HUES6 (cell line): ENCODE measurements around the gene PVALB.

Experiments used
- H3K27ac ChIP-seq: 2 replicates; pipeline ENCODE4 v1.7.0; 2013; ENCODE audit warnings: low read depth, mild to moderate bottlenecking, low read length, inconsistent platforms
- H3K27me3 ChIP-seq: 2 replicates; pipeline ENCODE4 v1.6.1; 2013; ENCODE audit warnings: low read length; ENCODE audit not compliant: control insufficient read depth, insufficient read depth
- H3K36me3 ChIP-seq: 2 replicates; pipeline ENCODE4 v1.6.1; 2013; ENCODE audit warnings: low read length; ENCODE audit not compliant: control insufficient read depth, insufficient read depth
- H3K4me1 ChIP-seq: 2 replicates; pipeline ENCODE4 v1.6.1; 2013; ENCODE audit warnings: low read length; ENCODE audit not compliant: control insufficient read depth, insufficient read depth
- H3K4me3 ChIP-seq: 2 replicates; pipeline ENCODE4 v1.5.1; 2013; ENCODE audit warnings: low read depth, low read length
- H3K9ac ChIP-seq: one replicate; pipeline ENCODE4 v1.6.1; 2013; ENCODE audit warnings: mild to moderate bottlenecking, low read length
- H3K9me3 ChIP-seq: 2 replicates; pipeline ENCODE4 v1.6.1; 2013; ENCODE audit warnings: low read depth, low read length; ENCODE audit not compliant: control insufficient read depth, insufficient read depth

The PVALB gene, protein sequence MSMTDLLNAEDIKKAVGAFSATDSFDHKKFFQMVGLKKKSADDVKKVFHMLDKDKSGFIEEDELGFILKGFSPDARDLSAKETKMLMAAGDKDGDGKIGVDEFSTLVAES

DNA sequence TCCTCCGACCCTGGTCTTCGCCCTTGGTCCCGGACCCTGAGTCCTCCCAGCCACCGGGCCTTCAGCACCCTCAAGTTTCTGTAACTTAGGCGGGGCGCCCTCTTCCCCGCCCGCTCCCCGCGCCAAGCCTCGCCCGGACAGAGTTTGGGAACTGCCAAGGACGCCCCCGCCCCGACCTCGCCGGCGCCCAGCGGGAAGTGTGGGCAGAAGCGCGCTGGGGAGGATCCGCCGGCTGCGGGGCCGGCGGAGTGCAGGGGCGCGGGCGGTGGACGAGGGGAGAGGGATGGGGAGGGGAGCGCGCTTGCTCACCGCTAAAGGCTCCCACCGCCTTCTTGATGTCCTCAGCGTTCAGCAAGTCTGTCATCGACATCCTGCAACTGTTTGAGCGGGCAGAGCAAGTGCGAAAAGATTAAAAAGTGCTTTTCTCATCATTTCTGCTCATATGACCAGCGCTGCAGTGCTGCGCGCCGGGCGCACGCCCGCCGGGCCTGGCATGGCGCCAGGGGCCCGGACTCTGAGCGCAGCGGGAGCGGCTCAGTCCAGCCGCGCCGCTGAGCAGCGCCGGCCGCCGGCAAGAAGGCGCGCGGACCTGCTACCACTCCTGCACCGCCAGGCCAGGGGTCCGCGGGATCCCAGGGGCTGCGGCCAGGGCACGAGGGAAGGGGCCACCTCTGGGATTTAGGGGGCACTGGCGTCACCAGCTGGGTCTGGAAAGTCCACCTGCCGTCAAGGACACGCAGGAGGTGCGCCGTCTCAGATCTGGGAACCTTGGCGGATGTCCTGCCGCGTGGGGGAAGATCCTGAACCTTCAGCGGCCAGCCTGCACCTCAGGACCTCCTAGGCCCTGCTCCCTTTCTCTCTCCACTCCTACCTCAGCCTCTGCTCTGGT, at the start of gene PVALB:
Gene PVALB (minus strand): TSS at position 400 of the 889 bp plus-strand sequence. CDS start 30 bp downstream, at position 370.
- H3K27ac ChIP-seq, result no peak within 1 kb of the TSS
- peak within 1 kb of the TSS; percentile 63 for H3K4me3 ChIP-seq

GRCh38 chr22:36865346-36865745, 48.5 kb upstream of the PVALB start:
- Histone ChIP-seq H3K27me3 (peaks cover 21% of the 10 kb centered on the region), H3K36me3 (no peaks in the 10 kb centered on the region), H3K9me3 (no peaks in the 10 kb centered on the region), H3K27ac (no peak overlapping the region), H3K9ac (no peak overlapping the region), H3K4me3 (no peak overlapping the region), H3K4me1 (no peaks in the 10 kb centered on the region)

More for the DNA sequence above, at the start of gene PVALB:
- no peaks in the 10 kb centered on the region for H3K36me3 ChIP-seq
- no peaks in the 10 kb centered on the region for H3K9me3 ChIP-seq
- H3K27me3 ChIP-seq, result peaks cover 70% of the 10 kb centered on the region
- peaks cover 39% of the 10 kb centered on the region for H3K4me1 ChIP-seq
- H3K9ac ChIP-seq, result no peak within 1 kb of the TSS

DNA sequence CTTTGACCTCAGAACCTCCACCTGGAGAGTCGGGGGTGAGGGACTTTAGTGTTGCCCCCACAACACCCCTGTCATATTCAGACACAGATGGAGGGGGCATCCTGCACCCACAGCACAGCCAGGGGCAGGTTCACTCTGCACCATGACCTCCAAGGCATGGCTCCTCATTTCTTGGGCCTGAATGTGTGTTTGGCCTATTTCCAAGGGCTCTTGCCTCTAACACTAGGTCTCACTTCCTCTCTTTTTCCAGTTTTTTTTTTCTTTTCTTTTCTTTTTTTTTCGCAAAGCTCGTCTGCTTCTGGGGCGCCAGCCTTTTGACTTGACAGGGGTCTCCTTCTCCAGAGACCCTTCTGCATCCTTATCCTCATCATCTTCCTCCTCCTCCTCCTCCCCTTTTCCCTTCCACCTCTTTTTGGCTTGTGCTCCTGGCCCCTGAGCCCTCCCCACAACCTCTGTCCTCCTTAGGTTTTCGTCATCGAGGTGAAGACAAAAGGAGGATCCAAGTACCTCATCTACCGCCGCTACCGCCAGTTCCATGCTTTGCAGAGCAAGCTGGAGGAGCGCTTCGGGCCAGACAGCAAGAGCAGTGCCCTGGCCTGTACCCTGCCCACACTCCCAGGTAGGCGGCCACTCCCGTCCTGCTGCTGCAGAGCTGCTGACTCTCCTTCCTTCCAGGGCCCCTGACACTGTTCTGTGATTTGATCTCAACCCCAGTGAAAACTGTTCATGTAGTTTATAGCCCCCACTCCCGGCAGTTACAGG, 47.8 kb upstream of the PVALB start:
- Histone ChIP-seq H3K4me1 (no peaks in the 10 kb centered on the region), H3K36me3 (no peaks in the 10 kb centered on the region), H3K27ac (no peak overlapping the region), H3K4me3 (no peak overlapping the region), H3K9ac (no peak overlapping the region), H3K9me3 (no peaks in the 10 kb centered on the region), H3K27me3 (peaks cover 21% of the 10 kb centered on the region)

DNA sequence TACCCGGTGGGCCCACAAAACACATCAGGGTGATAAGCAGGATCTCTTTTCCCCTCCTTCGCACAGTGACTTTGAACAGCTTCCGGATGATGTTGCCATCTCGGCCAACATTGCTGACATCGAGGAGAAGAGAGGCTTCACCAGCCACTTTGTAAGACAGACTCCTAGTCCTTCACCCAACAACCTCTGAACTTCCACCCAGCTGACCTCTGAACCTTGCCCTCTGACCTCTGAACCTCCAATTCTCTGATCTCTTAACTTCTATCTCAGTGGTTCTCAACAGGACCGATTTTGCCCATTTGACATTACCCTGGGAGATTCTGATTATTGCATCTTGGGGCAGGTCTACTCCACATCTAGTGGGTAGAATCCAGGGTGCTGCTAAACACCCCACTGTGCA, 47.1 kb upstream of the PVALB start:
- no peak overlapping the region for H3K9ac ChIP-seq
- H3K27ac ChIP-seq, result no peak overlapping the region
- no peaks in the 10 kb centered on the region for H3K9me3 ChIP-seq
- peaks cover 21% of the 10 kb centered on the region for H3K27me3 ChIP-seq
- H3K4me1 ChIP-seq, result no peaks in the 10 kb centered on the region
- no peaks in the 10 kb centered on the region for H3K36me3 ChIP-seq
- no peak overlapping the region for H3K4me3 ChIP-seq

- no peak overlapping the region for H3K9ac ChIP-seq
- no peak overlapping the region for H3K4me3 ChIP-seq
- H3K27me3 ChIP-seq, result peaks cover 26% of the 10 kb centered on the region
- no peak overlapping the region for H3K27ac ChIP-seq
- H3K36me3 ChIP-seq, result no peaks in the 10 kb centered on the region
- H3K4me1 ChIP-seq, result no peaks in the 10 kb centered on the region
- no peaks in the 10 kb centered on the region for H3K9me3 ChIP-seq
These were observed 46.4 kb upstream of the PVALB start for GRCh38 chr22:36863281-36863680.

DNA sequence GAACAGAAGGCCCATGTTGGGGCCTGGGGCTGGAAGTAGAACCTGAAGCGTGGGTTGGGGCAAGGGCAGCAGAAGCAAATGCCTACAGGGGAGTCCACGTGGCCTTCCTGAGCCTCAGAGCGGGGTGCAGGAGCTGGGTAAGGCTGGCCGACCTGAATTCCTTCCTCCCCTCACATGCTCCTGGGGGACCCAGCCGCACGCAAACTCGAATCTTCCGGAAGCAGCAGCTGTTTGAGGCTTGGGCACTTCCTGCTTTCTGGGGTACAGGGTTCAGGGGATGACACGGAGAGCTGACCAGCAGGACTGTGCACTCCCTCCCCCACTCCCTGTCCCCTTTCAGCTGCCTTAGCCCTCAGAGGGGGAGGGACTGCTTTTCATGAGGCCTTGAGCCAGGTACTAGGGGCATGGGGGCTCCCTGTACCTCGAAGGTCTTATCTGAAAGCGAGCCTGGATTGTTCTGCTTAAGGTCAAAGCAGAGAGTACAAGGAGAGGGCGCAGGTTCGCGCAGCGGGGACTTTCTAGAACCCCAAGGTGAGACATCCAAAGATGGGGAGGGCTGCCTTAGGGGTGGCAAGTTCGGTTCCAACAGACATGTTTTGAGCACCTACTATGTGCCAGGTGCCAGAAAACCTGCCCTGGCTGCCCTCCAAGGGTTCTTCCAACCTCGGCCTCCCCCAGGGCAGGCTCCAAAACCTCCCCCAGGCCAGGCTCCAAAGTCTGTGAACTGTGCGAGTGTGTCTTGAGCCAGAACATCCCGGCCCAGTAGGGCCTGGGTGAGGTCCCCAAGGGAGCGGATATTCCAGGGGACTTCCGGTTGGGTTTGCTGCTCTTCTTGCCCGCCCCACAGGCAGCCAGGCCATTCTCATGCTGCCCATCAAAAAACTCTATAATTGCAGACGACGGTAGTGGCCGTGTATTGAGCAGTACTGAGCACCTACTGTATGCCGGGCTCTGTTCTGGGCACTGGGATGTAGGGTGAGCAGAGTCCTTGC, 45.7 kb upstream of the PVALB start:
- Histone ChIP-seq H3K36me3 (no peaks in the 10 kb centered on the region), H3K9ac (no peak overlapping the region), H3K4me3 (no peak overlapping the region), H3K27me3 (peaks cover 29% of the 10 kb centered on the region), H3K27ac (no peak overlapping the region), H3K4me1 (no peaks in the 10 kb centered on the region), H3K9me3 (no peaks in the 10 kb centered on the region)

DNA sequence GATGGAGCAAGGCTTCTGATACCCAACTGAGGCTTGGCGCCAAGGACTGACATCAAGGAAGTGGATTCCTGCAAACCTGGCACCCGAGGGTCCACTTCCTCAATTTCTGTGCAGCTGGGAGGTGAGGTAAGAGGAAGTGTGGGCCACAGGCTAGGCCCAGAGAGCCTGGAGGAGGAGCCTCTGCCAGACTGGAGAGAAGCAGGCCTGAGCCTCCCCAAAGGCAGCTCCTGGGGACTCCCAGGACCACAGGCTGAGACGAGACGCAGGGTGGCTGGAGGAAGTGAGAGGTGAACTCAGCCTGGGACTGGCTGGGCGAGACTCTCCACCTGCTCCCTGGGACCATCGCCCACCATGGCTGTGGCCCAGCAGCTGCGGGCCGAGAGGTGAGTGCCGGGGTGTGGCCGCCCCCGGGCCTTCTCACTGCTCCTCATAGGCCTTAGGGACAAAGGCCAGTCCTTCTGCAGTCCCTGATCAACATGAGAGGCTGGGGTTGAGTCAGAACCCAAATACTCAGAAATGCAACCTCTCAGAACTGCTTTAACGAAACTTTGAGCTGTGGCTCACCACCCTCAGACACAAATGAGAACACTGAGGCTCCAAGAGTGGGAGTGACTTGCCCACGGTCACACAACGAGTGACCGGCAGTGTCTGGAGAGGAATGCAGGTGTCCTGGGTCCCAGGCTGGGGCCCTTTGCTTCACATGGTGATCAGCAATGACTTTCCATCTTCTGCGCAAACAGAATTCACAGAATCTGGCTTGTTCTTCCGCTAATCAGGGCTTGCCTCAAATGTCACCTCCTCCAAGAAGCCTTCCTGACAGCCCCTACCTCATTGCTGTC, 44.2 kb upstream of the PVALB start, which contains the start of gene NCF4:
Gene NCF4 (plus strand): TSS at position 186 of the 839 bp plus-strand sequence. CDS start 166 bp downstream, at position 352.
- H3K27ac ChIP-seq, result no peak within 1 kb of the TSS
- H3K9me3 ChIP-seq, result no peaks in the 10 kb centered on the region
- H3K36me3 ChIP-seq, result no peaks in the 10 kb centered on the region
- H3K27me3 ChIP-seq, result peaks cover 29% of the 10 kb centered on the region
- no peak within 1 kb of the TSS for H3K9ac ChIP-seq
- H3K4me3 ChIP-seq, result no peak within 1 kb of the TSS
- no peaks in the 10 kb centered on the region for H3K4me1 ChIP-seq

DNA sequence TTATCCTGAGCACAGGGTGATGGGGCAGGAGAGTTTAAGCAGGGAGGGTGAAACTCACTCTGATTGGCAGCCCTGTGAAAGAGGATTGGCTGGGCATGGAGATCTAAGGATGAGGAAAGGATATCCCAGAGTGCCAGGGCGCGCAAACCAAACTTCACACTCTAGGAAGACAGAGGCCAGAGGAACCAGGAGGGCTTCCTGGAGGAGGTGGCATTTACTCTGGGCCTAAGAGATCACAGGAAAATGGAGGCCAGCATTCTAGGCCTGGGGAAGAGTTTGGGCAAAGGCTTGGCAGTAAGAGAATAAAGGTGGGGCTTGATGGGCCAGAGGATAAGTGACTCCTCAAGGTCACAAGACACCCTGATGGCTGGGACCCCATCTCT, 43.6 kb upstream of the PVALB start:
- Histone ChIP-seq H3K9ac (no peak overlapping the region), H3K4me1 (no peaks in the 10 kb centered on the region), H3K27me3 (peaks cover 24% of the 10 kb centered on the region), H3K27ac (no peak overlapping the region), H3K4me3 (no peak overlapping the region), H3K36me3 (no peaks in the 10 kb centered on the region), H3K9me3 (no peaks in the 10 kb centered on the region)

DNA sequence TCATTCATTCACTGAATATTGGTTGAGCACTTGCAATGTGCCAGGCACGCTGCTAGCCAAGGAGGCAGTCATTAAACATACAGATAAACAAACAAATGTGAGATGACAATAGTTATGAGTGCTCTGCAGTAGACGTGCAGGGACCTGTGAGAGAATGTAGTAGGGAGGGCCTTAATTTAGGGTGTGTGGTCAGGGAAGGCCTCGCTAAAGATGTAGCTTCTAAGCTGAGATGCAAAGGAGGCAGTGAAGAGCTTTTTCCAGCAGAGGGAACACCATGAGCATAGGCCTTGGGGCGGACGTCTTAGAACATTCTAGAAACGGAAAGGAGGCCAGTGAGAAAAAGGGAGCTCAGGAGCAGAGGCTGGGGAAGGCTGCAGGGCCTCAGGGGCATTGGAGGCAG, 43.2 kb upstream of the PVALB start:
- Histone ChIP-seq H3K4me1 (no peaks in the 10 kb centered on the region), H3K27ac (no peak overlapping the region), H3K27me3 (peaks cover 24% of the 10 kb centered on the region), H3K9ac (no peak overlapping the region), H3K9me3 (no peaks in the 10 kb centered on the region), H3K36me3 (no peaks in the 10 kb centered on the region), H3K4me3 (no peak overlapping the region)

- no peak overlapping the region for H3K4me3 ChIP-seq
- no peaks in the 10 kb centered on the region for H3K4me1 ChIP-seq
- H3K9ac ChIP-seq, result no peak overlapping the region
- no peaks in the 10 kb centered on the region for H3K9me3 ChIP-seq
- peaks cover 24% of the 10 kb centered on the region for H3K27me3 ChIP-seq
- H3K36me3 ChIP-seq, result no peaks in the 10 kb centered on the region
- H3K27ac ChIP-seq, result no peak overlapping the region
These were observed 42.1 kb upstream of the PVALB start for GRCh38 chr22:36858966-36859365.
